SHP77 (cell line): ENCODE results near the gene AFF4.

ENCODE experiments used
- DNase-seq, 2 experiments: peaks; one replicate each; lab custom pipeline; 2025; lab: John Stamatoyannopoulos, UW

Gene AFF4

GRCh38 chr5:132827943-132828673 is 135.3 kb downstream of the AFF4 start:
- no peak for DNase-seq

- DNase-seq, result no peak
Measured at GRCh38 chr5:132826424-132827082, 136.9 kb downstream of the AFF4 start.

GRCh38 chr5:132825834-132826391 is 137.5 kb downstream of the AFF4 start:
- no peak for DNase-seq
